ENCODE results near the gene EHD4.
A peak's percentile ranks its signal among the peaks of the same experiment; 100 is the strongest.

The EHD4 gene

GRCh38 chr15:41971895-41972252 lies 483 bp downstream of the EHD4 start:
- no peak for DNase-seq (ENCODE audit: low read depth)
- peak overlapping the region; percentile 75 for H3K4me3 ChIP-seq (ENCODE audit: low read depth, low read length)
- TF ChIP-seq, protein P1, sequence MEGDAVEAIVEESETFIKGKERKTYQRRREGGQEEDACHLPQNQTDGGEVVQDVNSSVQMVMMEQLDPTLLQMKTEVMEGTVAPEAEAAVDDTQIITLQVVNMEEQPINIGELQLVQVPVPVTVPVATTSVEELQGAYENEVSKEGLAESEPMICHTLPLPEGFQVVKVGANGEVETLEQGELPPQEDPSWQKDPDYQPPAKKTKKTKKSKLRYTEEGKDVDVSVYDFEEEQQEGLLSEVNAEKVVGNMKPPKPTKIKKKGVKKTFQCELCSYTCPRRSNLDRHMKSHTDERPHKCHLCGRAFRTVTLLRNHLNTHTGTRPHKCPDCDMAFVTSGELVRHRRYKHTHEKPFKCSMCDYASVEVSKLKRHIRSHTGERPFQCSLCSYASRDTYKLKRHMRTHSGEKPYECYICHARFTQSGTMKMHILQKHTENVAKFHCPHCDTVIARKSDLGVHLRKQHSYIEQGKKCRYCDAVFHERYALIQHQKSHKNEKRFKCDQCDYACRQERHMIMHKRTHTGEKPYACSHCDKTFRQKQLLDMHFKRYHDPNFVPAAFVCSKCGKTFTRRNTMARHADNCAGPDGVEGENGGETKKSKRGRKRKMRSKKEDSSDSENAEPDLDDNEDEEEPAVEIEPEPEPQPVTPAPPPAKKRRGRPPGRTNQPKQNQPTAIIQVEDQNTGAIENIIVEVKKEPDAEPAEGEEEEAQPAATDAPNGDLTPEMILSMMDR (conservative IDR thresholded peaks at IDR 0.05; ENCODE audit: low read depth, low read length) = no peak

GRCh38 chr15:41971089-41971894 lies 1.1 kb downstream of the EHD4 start:
- TF ChIP-seq, protein P1 (conservative IDR thresholded peaks at IDR 0.05; ENCODE audit: low read depth, low read length) = no peak
- peak overlapping the region; percentile 75 for H3K4me3 ChIP-seq (ENCODE audit: low read depth, low read length)
- DNase-seq (ENCODE audit: low read depth) = peak; percentile 69

GRCh38 chr15:41970456-41970855 lies 1.9 kb downstream of the EHD4 start:
- TF ChIP-seq, protein P1 (conservative IDR thresholded peaks at IDR 0.05; ENCODE audit: low read depth, low read length) = no peak
- no peak overlapping the region for H3K4me3 ChIP-seq (ENCODE audit: low read depth, low read length)
- no peak for DNase-seq (ENCODE audit: low read depth)

- TF ChIP-seq, protein P1 (conservative IDR thresholded peaks at IDR 0.05; ENCODE audit: low read depth, low read length) = no peak
- no peak overlapping the region for H3K4me3 ChIP-seq (ENCODE audit: low read depth, low read length)
- no peak for DNase-seq (ENCODE audit: low read depth)
These were observed 2.4 kb downstream of the EHD4 start for GRCh38 chr15:41969851-41970431.

DNA sequence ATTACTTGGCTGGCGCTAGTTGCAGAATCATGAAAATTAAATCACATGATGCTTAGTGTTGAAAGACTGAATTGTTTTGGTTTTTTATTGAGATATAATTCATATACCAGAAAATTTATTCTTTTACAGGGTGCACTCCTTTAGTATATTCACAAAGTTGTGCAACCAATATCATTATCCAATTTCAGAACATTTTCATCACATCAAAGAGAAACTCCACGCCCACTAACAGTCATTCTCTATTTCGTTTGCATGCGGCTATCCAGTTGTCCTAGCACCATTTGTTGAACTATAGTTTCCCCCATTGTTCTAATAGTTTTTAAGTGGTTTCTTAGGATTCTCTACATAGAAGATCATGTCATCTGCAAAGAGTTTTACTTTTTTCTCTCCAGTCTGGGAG lies 3.7 kb downstream of the EHD4 start:
- TF ChIP-seq, protein P1 (conservative IDR thresholded peaks at IDR 0.05; ENCODE audit: low read depth, low read length) = no peak
- H3K4me3 ChIP-seq (ENCODE audit: low read depth, low read length) = no peak overlapping the region
- no peak for DNase-seq (ENCODE audit: low read depth)

DNA sequence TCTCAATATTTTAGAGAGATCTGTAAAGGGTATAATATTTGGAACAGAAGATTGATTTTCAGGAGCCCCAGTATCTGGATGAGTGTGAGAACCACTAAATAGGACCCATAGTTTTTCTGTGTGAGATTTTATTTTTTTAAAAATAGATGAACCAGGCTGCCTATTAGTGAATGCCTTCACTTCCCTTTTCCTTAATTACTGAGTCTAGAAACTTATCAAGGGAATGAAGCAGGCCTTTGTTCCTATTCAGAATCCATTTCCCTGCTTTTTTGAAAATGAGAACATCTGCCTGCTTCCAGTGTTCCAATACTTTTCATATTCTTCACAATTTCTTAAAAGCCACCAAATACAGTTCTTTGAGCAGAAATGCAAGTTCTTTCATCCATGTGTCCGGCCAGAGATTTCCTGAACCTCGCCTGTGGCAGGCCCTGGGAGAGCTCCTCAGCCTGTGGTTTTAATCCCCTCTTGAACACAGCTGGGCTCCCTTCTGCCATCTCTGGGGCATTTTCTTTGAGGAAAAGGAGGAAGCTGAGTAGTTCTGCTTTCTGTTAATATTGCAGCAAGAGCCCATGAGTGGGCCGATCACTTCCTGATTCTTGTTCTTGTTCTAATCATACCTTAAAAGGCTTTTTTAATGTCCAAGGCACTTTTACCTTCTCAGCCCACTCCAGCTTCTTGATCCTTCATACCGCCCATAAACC lies 4.7 kb downstream of the EHD4 start:
- peak; percentile 48 for DNase-seq (ENCODE audit: low read depth)
- TF ChIP-seq, protein P1 (conservative IDR thresholded peaks at IDR 0.05; ENCODE audit: low read depth, low read length) = no peak
- no peak overlapping the region for H3K4me3 ChIP-seq (ENCODE audit: low read depth, low read length)
